BJ (cell line): ENCODE results near the gene URI1. TPM values are rescaled to one million over a fixed set of nuclear protein-coding genes. Genes with fewer than 3 reads are reported as not detected.

ENCODE experiments used
- CTCF ChIA-PET: fragments of 350-600 bp; formaldehyde crosslinking; extraction: SDS; loops from one replicate; lab custom pipeline; 2021; ENCODE audit warnings: antibody characterized with exemption, inconsistent platforms; lab: Yijun Ruan, JAX
- POLR2A ChIA-PET: fragments of 300-600 bp; sonication (Branson Sonifier 250); formaldehyde crosslinking; extraction: SDS; loops from one replicate; lab custom pipeline; 2021; ENCODE audit warnings: antibody characterized with exemption; lab: Charles Lee
- DNase-seq: peaks from one replicate; pipeline ENCODE4 v3.0.0-alpha.2; 2011; ENCODE audit warnings: low read depth
- H3K27me3 ChIP-seq: 2 replicates; pipeline ENCODE4 v1.6.0; 2011; ENCODE audit warnings: low read length; ENCODE audit not compliant: control insufficient read depth, insufficient read depth
- H3K36me3 ChIP-seq: 2 replicates; pipeline ENCODE4 v1.5.1; 2011; ENCODE audit warnings: low read length; ENCODE audit not compliant: control insufficient read depth, insufficient read depth
- H3K4me3 ChIP-seq: 2 replicates; pipeline ENCODE4 v1.5.1; 2011; ENCODE audit warnings: low read depth, mild to moderate bottlenecking, control low read depth, low read length
- CTCF ChIP-seq: IDR thresholded peaks from 2 replicates; pipeline ENCODE4 v1.5.1; 2011; ENCODE audit warnings: low read depth, mild to moderate bottlenecking, control low read depth, inconsistent platforms, low read length, moderate library complexity; ENCODE audit not compliant: insufficient read depth
- polyA plus RNA-seq: library from polyadenylated mRNA; depleted of rRNA; stranded (reverse); fragments of >200 nt; gene quantifications from 2 replicates; pipeline ENCODE4 v1.2.3, GENCODE V29; 2011

Gene URI1
- polyA plus RNA-seq, 1 experiment: 27.7 TPM

- CTCF ChIA-PET: no interaction called here
Measured at GRCh38 chr19:29952177-29952576, 10.1 kb downstream of the URI1 start.

DNA sequence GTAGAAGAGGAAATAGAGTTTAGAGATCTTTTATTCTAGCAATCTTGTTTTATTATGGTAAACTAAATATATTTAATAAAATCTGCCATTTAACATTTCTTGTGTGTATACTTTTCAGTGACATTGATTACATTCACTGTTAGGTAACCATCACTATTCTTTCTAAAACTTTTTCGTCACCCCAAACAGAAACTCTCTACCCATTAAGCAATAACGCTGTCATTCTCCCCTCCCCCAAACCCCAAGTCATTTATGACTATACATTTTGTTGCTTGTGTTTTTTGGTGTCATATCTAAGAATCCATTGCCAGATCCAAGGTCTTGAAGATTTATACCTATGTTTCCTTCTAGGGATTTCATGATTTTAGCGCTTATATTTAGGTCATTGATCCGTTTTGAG lies 10.6 kb downstream of the URI1 start:
- DNase-seq: no peak

More at GRCh38 chr19:29952177-29952576, 10.1 kb downstream of the URI1 start:
- DNase-seq: no peak
- no peaks in the 10 kb centered on the region for H3K36me3 ChIP-seq
- H3K27me3 ChIP-seq: no peaks in the 10 kb centered on the region
- H3K4me3 ChIP-seq: no peak overlapping the region
- POLR2A ChIA-PET: no interaction called here
- no peak for TF ChIP-seq CTCF

DNA sequence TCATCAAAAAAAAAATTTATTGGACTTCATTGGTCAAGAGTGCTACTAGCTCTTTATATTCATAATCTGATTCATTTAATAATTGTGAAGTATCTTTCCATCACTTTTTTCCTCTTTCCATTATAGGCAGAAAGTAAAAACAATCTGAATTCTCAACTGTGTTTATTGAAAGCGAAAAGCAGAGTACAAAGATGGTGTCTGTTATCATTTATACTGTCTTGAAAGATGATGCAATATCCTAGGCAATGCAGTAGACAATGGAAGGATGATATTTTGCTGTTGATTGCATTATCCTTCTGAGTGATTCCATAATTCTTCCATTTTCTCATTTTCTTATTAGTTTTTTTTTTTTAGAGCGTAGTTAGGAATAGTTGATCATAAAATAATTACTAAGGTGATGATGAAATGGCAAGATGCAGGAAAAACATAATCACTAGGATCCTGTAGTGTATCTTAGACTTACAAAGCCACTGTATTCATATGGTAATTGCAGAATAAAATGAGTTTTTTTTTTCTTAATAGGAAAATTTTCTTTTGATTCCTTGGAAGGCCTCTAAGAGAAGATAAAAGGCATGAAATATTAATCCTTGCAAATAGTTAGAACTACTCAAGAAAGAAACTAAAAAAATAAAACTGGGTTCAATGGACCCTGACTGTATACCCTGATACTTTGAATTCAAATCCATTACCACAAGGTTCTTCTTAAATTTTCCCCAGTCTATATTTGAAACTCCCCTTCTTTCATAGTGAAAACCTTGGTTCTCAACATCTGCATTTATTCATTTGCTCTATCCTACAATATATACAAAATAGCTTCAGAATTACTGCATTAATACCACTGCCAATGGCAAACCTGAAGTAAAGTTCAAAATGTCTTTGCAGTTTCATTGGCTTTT lies 11.6 kb downstream of the URI1 start:
- no peak overlapping the region for H3K4me3 ChIP-seq
- H3K36me3 ChIP-seq: peaks cover 2% of the 10 kb centered on the region
- no peak for DNase-seq
- ChIA-PET CTCF (no interaction called here), POLR2A (no interaction called here)
- no peaks in the 10 kb centered on the region for H3K27me3 ChIP-seq
- TF ChIP-seq CTCF: no peak

More for the DNA sequence above, 10.6 kb downstream of the URI1 start:
- Histone ChIP-seq H3K36me3 (no peaks in the 10 kb centered on the region), H3K27me3 (no peaks in the 10 kb centered on the region), H3K4me3 (no peak overlapping the region)
- CTCF ChIA-PET: no interaction called here
- TF ChIP-seq CTCF: no peak
- POLR2A ChIA-PET: no interaction called here

GRCh38 chr19:29956855-29957254 lies 14.8 kb downstream of the URI1 start:
- POLR2A ChIA-PET: no interaction called here
- no peak overlapping the region for H3K4me3 ChIP-seq
- CTCF ChIA-PET: no interaction called here
- peaks cover 2% of the 10 kb centered on the region for H3K36me3 ChIP-seq
- no peaks in the 10 kb centered on the region for H3K27me3 ChIP-seq
- DNase-seq: no peak
- TF ChIP-seq CTCF: no peak

GRCh38 chr19:29961311-29961710 lies 19.3 kb downstream of the URI1 start:
- ChIA-PET POLR2A (no interaction called here), CTCF (no interaction called here)
- no peaks in the 10 kb centered on the region for H3K27me3 ChIP-seq
- peaks cover 2% of the 10 kb centered on the region for H3K36me3 ChIP-seq
- TF ChIP-seq CTCF: no peak
- DNase-seq: no peak
- H3K4me3 ChIP-seq: no peak overlapping the region
